K562 (cell line): ENCODE results near the gene MAN2A1. TPM values are rescaled to one million over a fixed set of nuclear protein-coding genes. Genes with fewer than 3 reads are reported as not detected.
"Not testable (repeated sequence)": the region's sequence is repeated elsewhere in the genome, so short reads cannot be mapped to it uniquely, and the experiment has no call there.

Experiments
- ARID1B ChIP-seq: fragments of 450-650 bp; IDR thresholded peaks from 2 replicates; pipeline ENCODE4 v1.6.1; 2016; ENCODE audit warnings: antibody characterized with exemption, mild to moderate bottlenecking, inconsistent platforms
- CBFA2T2 ChIP-seq: fragments of 450-650 bp; conservative IDR thresholded peaks from 2 replicates; pipeline ENCODE4 v1.6.1; 2017; ENCODE audit warnings: mild to moderate bottlenecking
- CBFA2T3 ChIP-seq: fragments of 450-650 bp; IDR thresholded peaks from 2 replicates; pipeline ENCODE4 v1.6.1; 2017
- CXXC5 ChIP-seq: fragments of 250-450 bp; sonication (Bioruptor Pico); IDR thresholded peaks from 2 replicates; pipeline ENCODE4 v1.8.0; 2022; ENCODE audit warnings: inconsistent platforms, mild to moderate bottlenecking, moderate library complexity
- DMBX1 ChIP-seq: fragments of 250-450 bp; sonication (Bioruptor Pico); IDR thresholded peaks from 2 replicates; pipeline ENCODE4 v1.8.0; 2022; ENCODE audit warnings: inconsistent platforms, mild to moderate bottlenecking, moderate library complexity, borderline replicate concordance
- ID3 ChIP-seq, 2 experiments: fragments of 250-450 bp in 1 of 2; fragments of 450-650 bp in 1 of 2; sonication (Bioruptor Pico) in 1 of 2; IDR thresholded peaks; 2 replicates each; pipeline versions ENCODE4 v1.6.1 to v1.8.0; 2016 to 2021; ENCODE audit warnings: mild to moderate bottlenecking in 2 of 2, moderate library complexity in 2 of 2, missing compliant biosample characterization in 1 of 2, missing genetic modification characterization in 1 of 2
- KDM1A ChIP-seq, 2 experiments: fragments of 450-650 bp; IDR thresholded peaks; 2 replicates each; pipeline ENCODE4 v1.6.1; 2016; ENCODE audit warnings: mild to moderate bottlenecking in 2 of 2
- NCOR1 ChIP-seq: fragments of 450-650 bp; IDR thresholded peaks from 2 replicates; pipeline ENCODE4 v1.6.1; 2016; ENCODE audit warnings: mild to moderate bottlenecking, moderate library complexity
- SMAD4 ChIP-seq: fragments of 250-450 bp; sonication (Bioruptor Pico); conservative IDR thresholded peaks from 2 replicates; pipeline ENCODE4 v1.8.0; 2021; ENCODE audit warnings: inconsistent platforms, mild to moderate bottlenecking, moderate library complexity
- SMARCA4 ChIP-seq: fragments of 450-650 bp; IDR thresholded peaks from 2 replicates; pipeline ENCODE4 v1.6.1; 2016
- SMARCE1 ChIP-seq: fragments of 450-650 bp; IDR thresholded peaks from 2 replicates; pipeline ENCODE4 v1.7.1; 2016; ENCODE audit warnings: mild to moderate bottlenecking
- TAL1 ChIP-seq: fragments of 450-650 bp; IDR thresholded peaks from 2 replicates; pipeline ENCODE4 v1.6.1; 2016; ENCODE audit warnings: mild to moderate bottlenecking
- TCF3 ChIP-seq: sonication (generic); formaldehyde crosslinking; IDR thresholded peaks from 2 replicates; pipeline ENCODE4 v1.4.0; 2020; ENCODE audit warnings: mild to moderate bottlenecking, missing genetic modification reagents
- TEAD4 ChIP-seq, 2 experiments: sonication (generic) in 1 of 2; formaldehyde crosslinking in 1 of 2; IDR thresholded peaks; 2 replicates each; pipeline versions ENCODE4 v1.6.1 to v1.8.0; 2012 to 2022; ENCODE audit warnings: borderline replicate concordance in 1 of 2, inconsistent platforms in 1 of 2, low read length in 1 of 2, mild to moderate bottlenecking in 1 of 2, missing genetic modification reagents in 1 of 2
- TFAP4 ChIP-seq: sonication (generic); formaldehyde crosslinking; IDR thresholded peaks from 2 replicates; pipeline ENCODE4 v1.8.0; 2022; ENCODE audit warnings: missing genetic modification reagents, mild to moderate bottlenecking, moderate library complexity, borderline replicate concordance
- TRIM24 ChIP-seq, 2 experiments: fragments of 450-650 bp; IDR thresholded peaks; 2 replicates each; pipeline ENCODE4 v1.6.1; 2016
- ZBTB17 ChIP-seq: fragments of 450-650 bp; formaldehyde crosslinking; IDR thresholded peaks from 2 replicates; pipeline ENCODE4 v1.4.0; 2020; ENCODE audit warnings: mild to moderate bottlenecking
- ZNF311 ChIP-seq: fragments of 250-450 bp; sonication (Bioruptor Pico); IDR thresholded peaks from 2 replicates; pipeline ENCODE4 v1.4.0; 2020; ENCODE audit warnings: mild to moderate bottlenecking, moderate library complexity
- ZNF592 ChIP-seq: fragments of 450-650 bp; IDR thresholded peaks from 2 replicates; pipeline ENCODE4 v1.6.1; 2017; ENCODE audit warnings: antibody characterized with exemption, mild to moderate bottlenecking
- ZNF695 ChIP-seq: fragments of 450-650 bp; formaldehyde crosslinking; IDR thresholded peaks from 2 replicates; pipeline ENCODE4 v1.4.0; 2020; ENCODE audit warnings: mild to moderate bottlenecking, moderate library complexity
- polyA plus RNA-seq, 8 experiments: library from polyadenylated mRNA; depleted of rRNA in 4 of 8; stranded (reverse) in 5 of 8; unstranded in 3 of 8; fragments of >200 nt; fragmentation: Nextera tagmentation in 2 of 8; fragmentation: Illumina TruSeq in 1 of 8; extraction: Ambion mirVana in 2 of 8; extraction: Trizol in 1 of 8; gene quantifications; 2 replicates each; pipeline versions ENCODE4 v1.2.1 to v1.2.3, GENCODE V29; 2011 to 2014; ENCODE audit warnings: inconsistent platforms in 1 of 8, missing spikeins in 1 of 8
- total RNA-seq, 7 experiments: library from RNA; depleted of rRNA in 6 of 7; stranded (reverse); fragments of >200 nt in 6 of 7; fragmentation: Illumina TruSeq in 2 of 7; extraction: Trizol in 2 of 7; gene quantifications; 2 replicates each; pipeline versions ENCODE4 v1.2.1 to v1.2.3, GENCODE V29; 2011 to 2021; ENCODE audit warnings: low replicate concordance in 1 of 7
- TF ChIP-seq, protein P1 (sequence below): sonication (generic); formaldehyde crosslinking; IDR thresholded peaks from 2 replicates; pipeline ENCODE4 v1.9.0; 2022; ENCODE audit warnings: mild to moderate bottlenecking, missing genetic modification reagents

Gene MAN2A1
- total and polyA plus RNA-seq, 9 of the 15 experiments (the other 6 are each of a cell fraction or from before 2014, with no cell fraction given) = 5.2 to 32.0 (median 19.8) TPM

DNA sequence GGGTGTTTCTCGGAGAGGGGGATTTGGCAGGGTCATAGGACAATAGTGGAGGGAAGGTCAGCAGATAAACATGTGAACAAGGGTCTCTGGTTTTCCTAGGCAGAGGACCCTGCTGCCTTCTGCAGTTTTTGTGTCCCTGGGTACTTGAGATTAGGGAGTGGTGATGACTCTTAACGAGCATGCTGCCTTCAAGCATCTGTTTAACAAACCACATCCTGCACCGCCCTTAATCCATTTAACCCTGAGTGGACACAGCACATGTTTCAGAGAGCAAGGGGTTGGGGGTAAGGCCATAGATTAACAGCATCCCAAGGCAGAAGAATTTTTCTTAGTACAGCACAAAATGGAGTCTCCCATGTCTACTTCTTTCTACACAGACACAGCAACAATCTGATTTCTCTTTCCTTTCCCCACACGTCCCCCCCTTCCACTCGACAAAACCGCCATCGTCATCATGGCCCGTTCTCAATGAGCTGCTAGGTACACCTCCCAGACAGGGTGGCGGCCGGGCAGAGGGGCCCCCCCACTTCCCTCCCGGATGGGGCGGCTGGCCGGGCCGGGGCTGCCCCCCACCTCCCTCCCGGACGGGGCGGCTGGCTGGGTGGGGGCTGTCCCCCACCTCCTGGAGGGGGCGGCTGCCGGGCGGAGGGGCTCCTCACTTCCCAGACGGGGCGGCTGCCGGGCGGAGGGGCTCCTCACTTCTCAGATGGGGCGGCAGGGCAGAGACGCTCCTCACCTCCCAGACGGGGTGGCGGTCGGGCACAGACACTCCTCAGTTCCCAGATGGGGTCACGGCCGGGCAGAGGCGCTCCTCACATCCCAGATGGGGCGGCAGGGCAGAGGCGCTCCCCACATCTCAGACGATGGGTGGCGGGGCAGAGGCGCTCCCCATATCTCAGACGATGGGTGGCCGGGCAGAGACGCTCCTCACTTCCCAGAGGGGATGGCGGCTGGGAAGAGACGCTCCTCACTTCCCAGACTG, 142.8 kb downstream of the MAN2A1 start (continued):
- peak; percentile 58; the same call in 1 of the 2 replicates for TF ChIP-seq ZNF592
- peak; percentile 66 for TF ChIP-seq TCF3
- TF ChIP-seq NCOR1 = peak; percentile 31; the same call in 1 of the 2 replicates
- 0 out of 2 replicates have a peak, but pooled peaks have one; percentile 18 for TF ChIP-seq TEAD4 (IDR thresholded peaks at IDR 0.05; ENCODE audit: low read length)
- TF ChIP-seq TEAD4 (CRISPR knock-in tag; IDR thresholded peaks at IDR 0.05; ENCODE audit: borderline replicate concordance); ID3 (CRISPR knock-in tag; IDR thresholded peaks at IDR 0.05): not testable (repeated sequence)
- 0 out of 2 replicates have a peak, but pooled peaks have one; percentile 26 for TF ChIP-seq SMAD4 (CRISPR knock-in tag)
- peak; percentile 46 for TF ChIP-seq ARID1B
- peak; percentile 77 for TF ChIP-seq CBFA2T2
- TF ChIP-seq SMARCE1 = peak; percentile 33; the same call in 1 of the 2 replicates
- TF ChIP-seq ID3 (tag; IDR thresholded peaks at IDR 0.05) = peak; percentile 73
- TF ChIP-seq ZBTB17 (CRISPR knock-in tag) = peak; percentile 61; the same call in 1 of the 2 replicates
- 0 out of 2 replicates have a peak, but pooled peaks have one; percentile 29 for TF ChIP-seq SMARCA4
- TF ChIP-seq DMBX1 (CRISPR knock-in tag) = peak; percentile 93; the same call in 1 of the 2 replicates
- peak; percentile 93 for TF ChIP-seq ZNF311 (CRISPR knock-in tag)
- TF ChIP-seq TRIM24 (IDR thresholded peaks at IDR 0.05) = peak; percentile 77 to 82; a peak in 3 of 4 replicates
- TF ChIP-seq TAL1 = peak; percentile 57; the same call in 1 of the 2 replicates
- TF ChIP-seq TFAP4 (CRISPR knock-in tag) = 0 out of 2 replicates have a peak, but pooled peaks have one; percentile 18
- TF ChIP-seq, protein P1, sequence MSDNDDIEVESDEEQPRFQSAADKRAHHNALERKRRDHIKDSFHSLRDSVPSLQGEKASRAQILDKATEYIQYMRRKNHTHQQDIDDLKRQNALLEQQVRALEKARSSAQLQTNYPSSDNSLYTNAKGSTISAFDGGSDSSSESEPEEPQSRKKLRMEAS (CRISPR knock-in tag) = peak; percentile 83
- peak; percentile 15 to 45; a peak in 1 of 4 replicates for TF ChIP-seq KDM1A (IDR thresholded peaks at IDR 0.05)
- peak; percentile 91; the same call in 1 of the 2 replicates for TF ChIP-seq ZNF695
- peak; percentile 85 for TF ChIP-seq CBFA2T3
- TF ChIP-seq CXXC5 (CRISPR knock-in tag) = peak; percentile 33
- TF ChIP-seq, all 486 proteins: peak for 25; not testable (repeated sequence) for 461
